ENCODE data around the gene ITGA2. TPM values are rescaled to one million over a fixed set of nuclear protein-coding genes. Genes with fewer than 3 reads are reported as not detected.
A peak's percentile ranks its signal among the peaks of the same experiment; 100 is the strongest.
"Not testable (repeated sequence)": the region's sequence is repeated elsewhere in the genome, so short reads cannot be mapped to it uniquely, and the experiment has no call there.

Gene ITGA2
- total RNA-seq, 1 experiment from 2014 or later: 1.2 TPM

- not testable (repeated sequence) for H3K27me3 ChIP-seq (ENCODE audit: control insufficient read depth, insufficient read depth, low read length); H3K36me3 ChIP-seq (replicated peaks; ENCODE audit: control insufficient read depth, insufficient read depth, low read length); DNase-seq; H3K4me3 ChIP-seq (ENCODE audit: insufficient read depth, low read depth, low read length)
Observed at GRCh38 chr5:52976157-52976556, 13.0 kb upstream of the ITGA2 start.

GRCh38 chr5:52977264-52977897 is 11.8 kb upstream of the ITGA2 start:
- no peak for DNase-seq
- no peak overlapping the region for H3K4me3 ChIP-seq (ENCODE audit: insufficient read depth, low read depth, low read length)
- no peaks in the 10 kb centered on the region for H3K36me3 ChIP-seq (replicated peaks; ENCODE audit: control insufficient read depth, insufficient read depth, low read length)
- no peaks in the 10 kb centered on the region; the same call in 1 of the 2 replicates for H3K27me3 ChIP-seq (ENCODE audit: control insufficient read depth, insufficient read depth, low read length)

- no peak for DNase-seq
- no peaks in the 10 kb centered on the region for H3K36me3 ChIP-seq (replicated peaks; ENCODE audit: control insufficient read depth, insufficient read depth, low read length)
Observed at GRCh38 chr5:52981507-52981906, 7.6 kb upstream of the ITGA2 start.

GRCh38 chr5:52983731-52984636 is 5.2 kb upstream of the ITGA2 start:
- Histone ChIP-seq H3K4me3 (ENCODE audit: insufficient read depth, low read depth, low read length) (no peak overlapping the region), H3K36me3 (replicated peaks; ENCODE audit: control insufficient read depth, insufficient read depth, low read length) (no peaks in the 10 kb centered on the region), H3K27me3 (ENCODE audit: control insufficient read depth, insufficient read depth, low read length) (peaks cover 15% of the 10 kb centered on the region)
- DNase-seq: peak; percentile 10

More at GRCh38 chr5:52981507-52981906, 7.6 kb upstream of the ITGA2 start:
- H3K4me3 ChIP-seq (ENCODE audit: insufficient read depth, low read depth, low read length): no peak overlapping the region
- no peaks in the 10 kb centered on the region; the same call in 1 of the 2 replicates for H3K27me3 ChIP-seq (ENCODE audit: control insufficient read depth, insufficient read depth, low read length)

GRCh38 chr5:52985306-52985705 is 3.8 kb upstream of the ITGA2 start:
- no peak overlapping the region for H3K4me3 ChIP-seq (ENCODE audit: insufficient read depth, low read depth, low read length)
- H3K36me3 ChIP-seq (replicated peaks; ENCODE audit: control insufficient read depth, insufficient read depth, low read length): no peaks in the 10 kb centered on the region
- peaks cover 22% of the 10 kb centered on the region for H3K27me3 ChIP-seq (ENCODE audit: control insufficient read depth, insufficient read depth, low read length)
- DNase-seq: no peak

- Histone ChIP-seq H3K27me3 (ENCODE audit: control insufficient read depth, insufficient read depth, low read length) (peaks cover 22% of the 10 kb centered on the region), H3K36me3 (replicated peaks; ENCODE audit: control insufficient read depth, insufficient read depth, low read length) (no peaks in the 10 kb centered on the region), H3K4me3 (ENCODE audit: insufficient read depth, low read depth, low read length) (no peak overlapping the region)
- DNase-seq: no peak
Observed at GRCh38 chr5:52987711-52988331, 1.3 kb upstream of the ITGA2 start.

- no peak for DNase-seq
- Histone ChIP-seq H3K27me3 (ENCODE audit: control insufficient read depth, insufficient read depth, low read length) (peaks cover 22% of the 10 kb centered on the region), H3K4me3 (ENCODE audit: insufficient read depth, low read depth, low read length) (peak overlapping the region; percentile 78), H3K36me3 (replicated peaks; ENCODE audit: control insufficient read depth, insufficient read depth, low read length) (no peaks in the 10 kb centered on the region)
Observed at GRCh38 chr5:52988335-52989024, 672 bp upstream of the ITGA2 start.

- peak; percentile 62 for DNase-seq
- Histone ChIP-seq H3K4me3 (ENCODE audit: insufficient read depth, low read depth, low read length) (peak overlapping the region; percentile 78), H3K36me3 (replicated peaks; ENCODE audit: control insufficient read depth, insufficient read depth, low read length) (no peaks in the 10 kb centered on the region), H3K27me3 (ENCODE audit: control insufficient read depth, insufficient read depth, low read length) (peaks cover 22% of the 10 kb centered on the region)
Observed at GRCh38 chr5:52989781-52990527, 802 bp downstream of the ITGA2 start.

GRCh38 chr5:52990528-52990925 is 1.4 kb downstream of the ITGA2 start:
- Histone ChIP-seq H3K36me3 (replicated peaks; ENCODE audit: control insufficient read depth, insufficient read depth, low read length) (no peaks in the 10 kb centered on the region), H3K4me3 (ENCODE audit: insufficient read depth, low read depth, low read length) (no peak overlapping the region; the same call in 1 of the 2 replicates)

GRCh38 chr5:52993367-52993766 is 4.2 kb downstream of the ITGA2 start:
- H3K27me3 ChIP-seq (ENCODE audit: control insufficient read depth, insufficient read depth, low read length): peaks cover 13% of the 10 kb centered on the region
- no peak for DNase-seq
- no peak overlapping the region for H3K4me3 ChIP-seq (ENCODE audit: insufficient read depth, low read depth, low read length)
- H3K36me3 ChIP-seq (replicated peaks; ENCODE audit: control insufficient read depth, insufficient read depth, low read length): no peaks in the 10 kb centered on the region

More at GRCh38 chr5:52990528-52990925, 1.4 kb downstream of the ITGA2 start:
- H3K27me3 ChIP-seq (ENCODE audit: control insufficient read depth, insufficient read depth, low read length): peaks cover 22% of the 10 kb centered on the region
- no peak for DNase-seq

GRCh38 chr5:52994266-52994665 is 5.1 kb downstream of the ITGA2 start:
- Histone ChIP-seq H3K4me3 (ENCODE audit: insufficient read depth, low read depth, low read length) (no peak overlapping the region), H3K27me3 (ENCODE audit: control insufficient read depth, insufficient read depth, low read length) (peaks cover 5% of the 10 kb centered on the region; the same call in 1 of the 2 replicates), H3K36me3 (replicated peaks; ENCODE audit: control insufficient read depth, insufficient read depth, low read length) (no peaks in the 10 kb centered on the region)
- DNase-seq: no peak

- Histone ChIP-seq H3K27me3 (ENCODE audit: control insufficient read depth, insufficient read depth, low read length) (no peaks in the 10 kb centered on the region; the same call in 1 of the 2 replicates), H3K36me3 (replicated peaks; ENCODE audit: control insufficient read depth, insufficient read depth, low read length) (no peaks in the 10 kb centered on the region), H3K4me3 (ENCODE audit: insufficient read depth, low read depth, low read length) (no peak overlapping the region)
- no peak for DNase-seq
Observed at GRCh38 chr5:52995095-52995494, 5.9 kb downstream of the ITGA2 start.

GRCh38 chr5:52995914-52996313 is 6.8 kb downstream of the ITGA2 start:
- Histone ChIP-seq H3K36me3 (replicated peaks; ENCODE audit: control insufficient read depth, insufficient read depth, low read length) (no peaks in the 10 kb centered on the region), H3K27me3 (ENCODE audit: control insufficient read depth, insufficient read depth, low read length) (no peaks in the 10 kb centered on the region), H3K4me3 (ENCODE audit: insufficient read depth, low read depth, low read length) (no peak overlapping the region)
- no peak for DNase-seq

- H3K4me3 ChIP-seq (ENCODE audit: insufficient read depth, low read depth, low read length): no peak overlapping the region
- no peaks in the 10 kb centered on the region for H3K36me3 ChIP-seq (replicated peaks; ENCODE audit: control insufficient read depth, insufficient read depth, low read length)
- DNase-seq: no peak
- H3K27me3 ChIP-seq (ENCODE audit: control insufficient read depth, insufficient read depth, low read length): no peaks in the 10 kb centered on the region
Observed at GRCh38 chr5:52996979-52997378, 7.8 kb downstream of the ITGA2 start.
